ENCODE data around the gene CXCR3. TPM values are rescaled to one million over a fixed set of nuclear protein-coding genes. Genes with fewer than 3 reads are reported as not detected.

The CXCR3 gene
- total RNA-seq, 1 experiment from 2014 or later, result not detected

DNA sequence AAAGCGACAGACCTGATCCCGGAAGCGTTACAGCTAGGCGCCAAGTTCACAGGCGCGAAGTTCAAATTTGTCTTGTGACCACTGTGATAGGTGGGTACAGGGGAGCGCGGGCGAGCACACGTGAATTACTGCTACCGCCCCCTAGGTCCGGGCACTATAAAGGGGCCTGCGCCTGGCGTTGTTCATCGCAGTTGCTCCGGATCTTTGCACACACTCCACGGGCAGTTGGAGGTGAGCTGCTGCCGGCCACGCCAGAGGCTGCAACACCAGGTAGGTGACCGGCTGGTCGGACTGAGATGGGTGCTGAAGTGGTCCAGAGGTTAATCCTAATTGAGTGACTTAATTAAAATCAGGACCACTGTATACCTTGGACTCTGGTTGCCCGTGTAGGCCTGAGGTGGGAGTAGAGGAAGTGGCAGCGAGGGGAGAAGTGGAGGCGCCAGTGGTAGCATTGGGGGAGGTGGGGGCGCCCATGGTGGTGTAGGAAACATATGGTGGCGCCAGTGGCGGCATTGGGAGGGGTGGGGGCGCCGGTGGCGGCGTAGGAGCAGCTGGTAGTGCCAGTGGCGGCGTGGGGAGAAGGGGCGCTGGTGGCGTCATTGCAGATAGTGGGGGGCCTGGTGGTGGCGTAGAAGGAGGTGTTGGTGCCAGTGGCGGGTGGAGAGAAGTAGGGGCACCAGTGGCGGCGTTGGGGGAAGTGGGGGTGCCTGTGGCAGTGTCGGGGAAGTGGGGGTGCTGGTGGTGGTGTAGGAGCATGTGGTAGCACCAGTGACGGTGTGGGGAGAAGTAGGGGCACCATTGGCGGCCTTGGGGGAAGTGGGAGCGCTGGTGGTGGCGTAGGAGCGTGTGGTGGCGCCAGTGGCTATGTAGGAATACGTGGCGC lies 39.8 kb downstream of the CXCR3 start, which contains the start of gene GCNA (continued):
- TF ChIP-seq, protein P1, sequence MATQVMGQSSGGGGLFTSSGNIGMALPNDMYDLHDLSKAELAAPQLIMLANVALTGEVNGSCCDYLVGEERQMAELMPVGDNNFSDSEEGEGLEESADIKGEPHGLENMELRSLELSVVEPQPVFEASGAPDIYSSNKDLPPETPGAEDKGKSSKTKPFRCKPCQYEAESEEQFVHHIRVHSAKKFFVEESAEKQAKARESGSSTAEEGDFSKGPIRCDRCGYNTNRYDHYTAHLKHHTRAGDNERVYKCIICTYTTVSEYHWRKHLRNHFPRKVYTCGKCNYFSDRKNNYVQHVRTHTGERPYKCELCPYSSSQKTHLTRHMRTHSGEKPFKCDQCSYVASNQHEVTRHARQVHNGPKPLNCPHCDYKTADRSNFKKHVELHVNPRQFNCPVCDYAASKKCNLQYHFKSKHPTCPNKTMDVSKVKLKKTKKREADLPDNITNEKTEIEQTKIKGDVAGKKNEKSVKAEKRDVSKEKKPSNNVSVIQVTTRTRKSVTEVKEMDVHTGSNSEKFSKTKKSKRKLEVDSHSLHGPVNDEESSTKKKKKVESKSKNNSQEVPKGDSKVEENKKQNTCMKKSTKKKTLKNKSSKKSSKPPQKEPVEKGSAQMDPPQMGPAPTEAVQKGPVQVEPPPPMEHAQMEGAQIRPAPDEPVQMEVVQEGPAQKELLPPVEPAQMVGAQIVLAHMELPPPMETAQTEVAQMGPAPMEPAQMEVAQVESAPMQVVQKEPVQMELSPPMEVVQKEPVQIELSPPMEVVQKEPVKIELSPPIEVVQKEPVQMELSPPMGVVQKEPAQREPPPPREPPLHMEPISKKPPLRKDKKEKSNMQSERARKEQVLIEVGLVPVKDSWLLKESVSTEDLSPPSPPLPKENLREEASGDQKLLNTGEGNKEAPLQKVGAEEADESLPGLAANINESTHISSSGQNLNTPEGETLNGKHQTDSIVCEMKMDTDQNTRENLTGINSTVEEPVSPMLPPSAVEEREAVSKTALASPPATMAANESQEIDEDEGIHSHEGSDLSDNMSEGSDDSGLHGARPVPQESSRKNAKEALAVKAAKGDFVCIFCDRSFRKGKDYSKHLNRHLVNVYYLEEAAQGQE (IDR thresholded peaks at IDR 0.05; ENCODE audit: low read depth), result no peak
- TF ChIP-seq FOSL1 (IDR thresholded peaks at IDR 0.05; ENCODE audit: low read depth) (no peak), SIN3A (IDR thresholded peaks at IDR 0.05; ENCODE audit: low read depth) (no peak), JUND (IDR thresholded peaks at IDR 0.05) (no peak), ZNF274 (IDR thresholded peaks at IDR 0.05; ENCODE audit: low read depth, low read length) (no peak), RAD21 (IDR thresholded peaks at IDR 0.05; ENCODE audit: low read depth) (no peak)

DNA sequence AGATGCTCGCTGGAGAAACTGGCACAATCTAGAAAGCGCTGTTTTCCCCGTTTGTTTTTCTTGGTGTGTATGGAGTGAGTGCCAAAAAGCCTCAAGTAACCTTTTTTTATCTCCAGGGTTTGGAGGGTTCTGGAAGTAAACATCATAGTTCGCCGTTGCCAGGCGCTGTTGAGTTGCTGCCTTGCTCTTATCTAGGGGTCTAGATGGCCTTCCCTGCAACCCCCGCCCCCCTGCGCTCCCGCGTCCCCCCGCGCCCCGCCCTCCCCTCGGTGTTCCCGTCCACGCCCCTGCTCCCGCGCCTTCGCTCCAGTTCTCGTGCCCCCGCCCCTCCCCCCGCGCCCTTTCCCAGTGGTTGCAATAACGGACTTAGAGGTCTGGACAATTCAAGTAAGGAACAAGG lies 40.6 kb downstream of the CXCR3 start:
- Histone ChIP-seq H3K79me2 (ENCODE audit: insufficient read depth, low read length) (no peaks in the 10 kb centered on the region), H3K27ac (ENCODE audit: low read depth, low read length) (no peak overlapping the region), H3K4me2 (ENCODE audit: low read length) (no peak overlapping the region), H2AFZ (ENCODE audit: low read depth, low read length, poor library complexity, severe bottlenecking) (no peak overlapping the region), H3K36me3 (ENCODE audit: control insufficient read depth in 1 of 2, insufficient read depth in 2 of 2, low read length in 2 of 2) (peaks cover 5 to 11% of the 10 kb centered on the region in 2 experiments), H3K9me3 (ENCODE audit: control insufficient read depth in 1 of 2, insufficient read depth in 1 of 2, low read depth in 1 of 2, low read length in 2 of 2) (no peaks in the 10 kb centered on the region), H3K4me3 (replicated peaks in 1 of 2; ENCODE audit: low read depth in 1 of 2, low read length in 2 of 2) (no peak overlapping the region), H3K9ac (ENCODE audit: low read length) (no peak overlapping the region), H3K27me3 (ENCODE audit: insufficient read depth, low read length) (no peaks in the 10 kb centered on the region), H3K4me1 (ENCODE audit: control insufficient read depth in 1 of 2, insufficient read depth in 2 of 2, low read length in 2 of 2) (no peaks in the 10 kb centered on the region), H4K20me1 (ENCODE audit: insufficient read depth) (no peaks in the 10 kb centered on the region), H3K9me2 (ENCODE audit: insufficient read depth) (no peaks in the 10 kb centered on the region)
- ChIA-PET CTCF (no interaction called here), RAD21 (ENCODE audit: low non-redundant PET in 1 of 2, low total read pairs in 2 of 2, uncharacterized antibody in 2 of 2, unreplicated experiment in 2 of 2) (no interaction called here), POLR2A (no interaction called here)
- intact Hi-C loops (cut with micrococcal nuclease), result no loop called here
- no peak for DNase-seq (ENCODE audit: low read depth, low spot score)
- ATAC-seq, result no peak
- no peak for TF ChIP-seq CEBPB (IDR thresholded peaks at IDR 0.05; ENCODE audit: low read depth)
- no peak for TF ChIP-seq EZH2phosphoT487 (IDR thresholded peaks at IDR 0.05; ENCODE audit: borderline replicate concordance)
- no peak for TF ChIP-seq SRF (IDR thresholded peaks at IDR 0.05; ENCODE audit: low read depth)
- TF ChIP-seq SP1 (IDR thresholded peaks at IDR 0.05; ENCODE audit: low read depth), result no peak
- TF ChIP-seq EZH2 (IDR thresholded peaks at IDR 0.05), result no peak
- no peak for TF ChIP-seq ELF1 (IDR thresholded peaks at IDR 0.05; ENCODE audit: borderline replicate concordance, low read depth)
- TF ChIP-seq JUND (IDR thresholded peaks at IDR 0.05), result no peak
- no TSS peak for BruUV-seq (replicated peaks)

Measured in HCT116 (cell line).